GM12875 (cell line): ENCODE measurements around the gene RUFY2.
"Not testable (repeated sequence)": the region's sequence is repeated elsewhere in the genome, so short reads cannot be mapped to it uniquely, and the experiment has no call there.

Experiments used
- H3K4me3 ChIP-seq: one replicate; pipeline ENCODE4 v1.5.1; 2011; ENCODE audit warnings: low read depth, low read length, control low read depth
- CTCF ChIP-seq: IDR thresholded peaks from 2 replicates; pipeline ENCODE4 v1.5.1; 2011; ENCODE audit warnings: low read depth, mild to moderate bottlenecking, control low read depth, inconsistent platforms, low read length, moderate library complexity, borderline replicate concordance; ENCODE audit not compliant: insufficient read depth

RUFY2 gene

GRCh38 chr10:68406815-68407548, at the start of gene RUFY2:
Gene RUFY2 (minus strand): TSS chr10:68407277. CDS start chr10:68407189, 88 bp downstream.
- peak; percentile 87 for TF ChIP-seq CTCF
- H3K4me3 ChIP-seq = peak within 1 kb of the TSS; percentile 98

GRCh38 chr10:68449698-68450097, 42.6 kb upstream of the RUFY2 start:
- H3K4me3 ChIP-seq = not testable (repeated sequence)

- TF ChIP-seq CTCF = no peak
- H3K4me3 ChIP-seq = no peak overlapping the region
Measured at GRCh38 chr10:68446179-68446578, 39.1 kb upstream of the RUFY2 start.

- H3K4me3 ChIP-seq = no peak overlapping the region
- no peak for TF ChIP-seq CTCF
Measured at GRCh38 chr10:68442971-68443370, 35.9 kb upstream of the RUFY2 start.

GRCh38 chr10:68440898-68441297, 33.8 kb upstream of the RUFY2 start:
- no peak for TF ChIP-seq CTCF
- no peak overlapping the region for H3K4me3 ChIP-seq

- TF ChIP-seq CTCF = no peak
- H3K4me3 ChIP-seq = no peak overlapping the region
Measured at GRCh38 chr10:68435803-68436202, 28.7 kb upstream of the RUFY2 start.

GRCh38 chr10:68434657-68435056, 27.6 kb upstream of the RUFY2 start:
- no peak for TF ChIP-seq CTCF
- H3K4me3 ChIP-seq = no peak overlapping the region
